Neutrophil (primary cell): ENCODE data around the gene ZYG11B.
"Not testable (repeated sequence)": the region's sequence is repeated elsewhere in the genome, so short reads cannot be mapped to it uniquely, and the experiment has no call there.

Source experiments
- H3K27ac ChIP-seq: fragments of 200-600 bp; sonication (generic); 2 replicates; pipeline ENCODE4 v1.5.1; 2016; ENCODE audit warnings: mild to moderate bottlenecking, moderate library complexity
- H3K27me3 ChIP-seq: fragments of 200-600 bp; sonication (generic); 2 replicates; pipeline ENCODE4 v1.6.0; 2016; ENCODE audit warnings: mild to moderate bottlenecking
- H3K36me3 ChIP-seq: fragments of 200-600 bp; sonication (generic); 2 replicates; pipeline ENCODE4 v1.5.1; 2017
- H3K4me1 ChIP-seq, 2 experiments: fragments of 200-600 bp in 1 of 2; sonication (generic) in 1 of 2; 1 replicate in 1 of 2; 2 replicates in 1 of 2; pipeline versions ENCODE4 v1.5.1 to v1.6.1; 2013 to 2016; ENCODE audit warnings: low read depth in 1 of 2, low read length in 1 of 2, mild to moderate bottlenecking in 1 of 2, moderate library complexity in 1 of 2; ENCODE audit not compliant: control insufficient read depth in 1 of 2, insufficient read depth in 1 of 2
- H3K4me3 ChIP-seq, 2 experiments: fragments of 200-600 bp in 1 of 2; sonication (generic) in 1 of 2; 1 replicate in 1 of 2; 2 replicates in 1 of 2; pipeline ENCODE4 v1.5.1; 2013 to 2016; ENCODE audit warnings: low read depth in 1 of 2, low read length in 1 of 2, mild to moderate bottlenecking in 1 of 2, moderate library complexity in 1 of 2
- H3K9me3 ChIP-seq: fragments of 200-600 bp; sonication (generic); 2 replicates; pipeline ENCODE4 v1.5.1; 2016
- TF ChIP-seq, protein P1 (sequence below): fragments of 200-600 bp; sonication (generic); IDR thresholded peaks from 2 replicates; pipeline ENCODE4 v1.5.1; 2016; ENCODE audit warnings: antibody characterized with exemption

Gene ZYG11B

DNA sequence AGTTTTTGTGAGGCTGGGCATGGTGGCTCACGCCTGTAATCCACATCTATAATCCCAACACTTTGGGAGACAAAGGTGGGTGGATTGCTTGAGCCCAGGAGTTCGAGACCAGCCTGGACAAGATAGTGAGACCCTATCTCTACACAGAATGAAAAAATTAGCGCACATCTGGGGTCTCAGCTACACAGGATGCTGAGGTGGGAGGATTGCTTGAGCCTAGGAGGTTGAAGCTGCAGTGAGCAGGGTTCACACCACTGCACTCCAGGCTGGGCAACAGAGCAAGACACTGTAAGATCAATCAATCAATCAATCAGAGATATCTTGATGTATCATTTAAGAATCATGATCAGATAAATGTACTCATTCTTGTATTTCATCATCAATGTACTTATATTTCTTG, 7.1 kb downstream of the ZYG11B start:
- H3K9me3 ChIP-seq, result no peaks in the 10 kb centered on the region
- TF ChIP-seq, protein P1, sequence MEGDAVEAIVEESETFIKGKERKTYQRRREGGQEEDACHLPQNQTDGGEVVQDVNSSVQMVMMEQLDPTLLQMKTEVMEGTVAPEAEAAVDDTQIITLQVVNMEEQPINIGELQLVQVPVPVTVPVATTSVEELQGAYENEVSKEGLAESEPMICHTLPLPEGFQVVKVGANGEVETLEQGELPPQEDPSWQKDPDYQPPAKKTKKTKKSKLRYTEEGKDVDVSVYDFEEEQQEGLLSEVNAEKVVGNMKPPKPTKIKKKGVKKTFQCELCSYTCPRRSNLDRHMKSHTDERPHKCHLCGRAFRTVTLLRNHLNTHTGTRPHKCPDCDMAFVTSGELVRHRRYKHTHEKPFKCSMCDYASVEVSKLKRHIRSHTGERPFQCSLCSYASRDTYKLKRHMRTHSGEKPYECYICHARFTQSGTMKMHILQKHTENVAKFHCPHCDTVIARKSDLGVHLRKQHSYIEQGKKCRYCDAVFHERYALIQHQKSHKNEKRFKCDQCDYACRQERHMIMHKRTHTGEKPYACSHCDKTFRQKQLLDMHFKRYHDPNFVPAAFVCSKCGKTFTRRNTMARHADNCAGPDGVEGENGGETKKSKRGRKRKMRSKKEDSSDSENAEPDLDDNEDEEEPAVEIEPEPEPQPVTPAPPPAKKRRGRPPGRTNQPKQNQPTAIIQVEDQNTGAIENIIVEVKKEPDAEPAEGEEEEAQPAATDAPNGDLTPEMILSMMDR, result no peak
- no peak overlapping the region for H3K4me3 ChIP-seq
- peaks cover 8% of the 10 kb centered on the region for H3K36me3 ChIP-seq
- no peaks in the 10 kb centered on the region for H3K27me3 ChIP-seq
- H3K4me1 ChIP-seq, result peaks cover 0 to 7% of the 10 kb centered on the region in 2 experiments
- no peak overlapping the region for H3K27ac ChIP-seq

DNA sequence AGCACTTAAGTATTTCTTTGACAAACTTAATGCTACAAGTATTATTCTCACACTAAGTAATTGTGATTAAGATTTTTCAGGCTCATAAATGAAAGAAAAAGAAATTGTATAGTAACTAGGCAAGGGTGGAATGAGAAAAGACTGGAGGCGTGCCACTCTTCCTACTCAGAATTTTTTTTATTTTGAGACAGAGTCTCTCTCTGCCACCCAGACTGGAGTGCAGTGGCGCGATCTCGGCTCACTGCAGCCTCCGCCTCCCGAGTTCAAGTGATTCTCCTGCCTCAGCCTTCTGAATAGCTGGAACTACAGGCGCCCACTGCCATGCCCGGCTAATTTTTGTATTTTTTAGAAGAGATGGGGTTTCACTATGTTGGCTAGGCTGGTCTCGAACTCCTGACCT, 9.1 kb downstream of the ZYG11B start:
- not testable (repeated sequence) for H3K27me3 ChIP-seq, H3K9me3 ChIP-seq, H3K36me3 ChIP-seq, H3K4me3 ChIP-seq, H3K27ac ChIP-seq, H3K4me1 ChIP-seq

DNA sequence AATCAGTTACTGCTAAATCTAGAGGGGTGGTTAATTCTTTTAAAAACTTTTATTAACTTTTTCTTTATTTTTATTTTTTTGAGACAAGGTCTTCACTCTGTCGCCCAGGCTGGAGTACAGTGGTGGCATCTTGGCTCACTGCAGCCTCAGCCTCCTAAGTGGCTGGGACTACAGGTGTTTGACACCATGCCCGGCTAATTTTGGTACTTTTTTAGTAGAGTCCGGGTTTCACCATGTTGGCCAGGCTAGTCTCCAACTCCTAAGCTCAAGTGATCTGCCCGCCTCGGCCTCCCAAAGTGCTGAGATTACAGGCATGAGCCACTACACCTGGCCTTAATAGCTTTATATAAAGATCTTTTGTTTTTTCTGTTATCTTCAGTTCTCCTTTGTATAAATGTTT, 11.9 kb downstream of the ZYG11B start:
- Histone ChIP-seq H3K9me3 (no peaks in the 10 kb centered on the region), H3K36me3 (no peaks in the 10 kb centered on the region), H3K27me3 (no peaks in the 10 kb centered on the region), H3K4me3 (no peak overlapping the region), H3K4me1 (peaks cover 0 to 5% of the 10 kb centered on the region in 2 experiments), H3K27ac (no peak overlapping the region)
- TF ChIP-seq, protein P1, result no peak

DNA sequence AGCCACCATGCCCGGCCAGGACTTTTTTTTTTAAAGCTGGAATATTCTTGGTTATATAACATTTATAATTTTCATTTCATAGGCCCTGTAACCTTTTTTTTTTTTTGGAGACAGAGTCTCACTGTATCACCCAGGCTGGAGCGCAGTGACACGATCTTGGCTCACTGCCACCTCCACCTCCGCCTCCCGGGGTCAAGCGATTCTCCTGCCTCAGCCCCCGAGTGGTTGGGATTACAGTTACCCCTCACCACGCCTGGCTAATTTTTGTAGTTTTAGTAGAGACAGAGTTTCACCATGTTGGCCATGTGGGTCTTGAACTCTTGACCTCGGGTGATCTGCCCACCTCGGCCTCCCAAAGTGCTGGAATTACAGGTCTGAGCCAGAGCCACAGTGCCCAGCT, 12.6 kb downstream of the ZYG11B start:
- Histone ChIP-seq H3K4me3 (no peak overlapping the region), H3K4me1 (peaks cover 0 to 5% of the 10 kb centered on the region in 2 experiments), H3K9me3 (no peaks in the 10 kb centered on the region), H3K27me3 (no peaks in the 10 kb centered on the region), H3K27ac (no peak overlapping the region), H3K36me3 (no peaks in the 10 kb centered on the region)
- TF ChIP-seq, protein P1, result no peak

DNA sequence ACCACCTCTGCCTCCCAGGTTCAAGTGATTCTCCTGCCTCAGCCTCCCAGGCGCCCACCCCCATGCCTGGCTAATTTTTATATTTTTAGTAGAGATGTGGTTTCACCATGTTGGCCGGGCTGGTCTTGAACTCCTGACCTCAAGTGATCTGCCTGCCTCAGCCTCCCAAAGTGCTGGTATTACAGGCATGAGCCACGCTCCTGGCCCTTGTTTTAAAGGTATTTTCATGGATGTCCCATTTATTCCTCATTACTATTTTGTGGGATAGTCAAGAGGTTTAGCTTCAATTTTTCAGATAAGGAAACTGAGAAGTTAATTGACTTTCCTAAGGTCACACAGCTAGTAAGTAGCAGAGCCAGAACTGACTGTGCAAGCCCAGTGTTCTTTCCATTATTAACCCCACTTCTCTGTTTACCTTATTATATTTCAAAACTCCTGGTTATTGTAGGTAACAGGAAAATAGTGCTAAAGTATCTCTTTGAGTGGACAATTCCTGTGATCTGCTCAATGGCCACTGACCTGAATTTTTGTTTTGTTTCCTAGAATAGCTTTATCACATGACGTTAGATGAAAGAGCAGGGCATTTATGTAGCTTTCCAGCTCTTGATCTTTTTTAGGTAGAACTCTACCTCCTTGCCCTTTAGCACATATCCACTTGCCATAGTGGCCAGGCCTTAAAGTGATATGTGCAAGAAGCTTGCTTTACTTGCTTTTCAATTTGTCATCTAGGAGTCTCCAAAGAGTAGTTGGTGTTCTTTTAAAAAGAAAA, 13.6 kb downstream of the ZYG11B start:
- no peaks in the 10 kb centered on the region for H3K27me3 ChIP-seq
- H3K4me3 ChIP-seq, result no peak overlapping the region
- H3K36me3 ChIP-seq, result no peaks in the 10 kb centered on the region
- H3K27ac ChIP-seq, result no peak overlapping the region
- no peaks in the 10 kb centered on the region for H3K9me3 ChIP-seq
- TF ChIP-seq, protein P1, result no peak
- H3K4me1 ChIP-seq, result peaks cover 4 to 9% of the 10 kb centered on the region in 2 experiments

DNA sequence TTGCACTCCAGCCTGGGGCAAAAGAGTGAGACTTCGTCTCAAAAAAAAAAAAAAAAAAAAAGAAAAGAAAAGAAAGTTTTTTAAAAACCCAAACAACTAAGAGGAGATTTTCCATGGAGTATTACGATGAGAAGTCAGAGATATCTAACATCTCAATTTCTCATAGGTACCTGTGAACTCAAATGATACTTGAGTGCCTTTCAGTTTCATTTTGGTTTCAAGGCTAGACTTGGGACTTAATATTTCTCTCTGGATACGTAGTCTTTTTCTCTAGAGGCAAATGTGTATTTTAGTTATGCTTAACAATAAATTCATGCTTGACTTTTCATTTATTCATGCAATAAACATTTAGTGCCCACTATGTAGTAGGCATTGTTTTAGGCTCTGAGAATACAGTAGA, 15.0 kb downstream of the ZYG11B start:
- Histone ChIP-seq H3K4me1 (peaks cover 4 to 9% of the 10 kb centered on the region in 2 experiments), H3K4me3 (no peak overlapping the region), H3K9me3 (no peaks in the 10 kb centered on the region), H3K36me3 (no peaks in the 10 kb centered on the region), H3K27me3 (no peaks in the 10 kb centered on the region), H3K27ac (no peak overlapping the region)
- TF ChIP-seq, protein P1, result no peak
